HEK293T (cell line): ENCODE measurements around the gene ZFYVE19.

Experiments
- CTCF ChIA-PET: fragments of 350-600 bp; formaldehyde crosslinking; extraction: SDS; loops from one replicate; lab custom pipeline; 2021; ENCODE audit warnings: antibody characterized with exemption, inconsistent platforms; lab: Yijun Ruan, JAX
- POLR2A ChIA-PET: fragments of 350-600 bp; formaldehyde crosslinking; extraction: SDS; loops from one replicate; lab custom pipeline; 2020; ENCODE audit warnings: antibody characterized with exemption, inconsistent platforms; lab: Yijun Ruan, JAX
- DNase-seq: peaks from one replicate; pipeline ENCODE4 v3.0.0; 2012; ENCODE audit warnings: mixed read lengths; ENCODE audit errors: extremely low spot score
- ARNT ChIP-seq: fragments of 450-650 bp; IDR thresholded peaks from 2 replicates; pipeline ENCODE4 v1.6.1; 2017; ENCODE audit warnings: mild to moderate bottlenecking
- BHLHE40 ChIP-seq: fragments of 450-650 bp; IDR thresholded peaks from 2 replicates; pipeline ENCODE4 v1.6.1; 2016; ENCODE audit warnings: mild to moderate bottlenecking, moderate library complexity, borderline replicate concordance
- CTBP1 ChIP-seq: fragments of 450-650 bp; IDR thresholded peaks from 2 replicates; pipeline ENCODE4 v1.6.1; 2016; ENCODE audit warnings: borderline replicate concordance
- ELF4 ChIP-seq: fragments of 450-650 bp; IDR thresholded peaks from 2 replicates; pipeline ENCODE4 v1.6.1; 2017; ENCODE audit warnings: antibody characterized with exemption
- FOXA1 ChIP-seq: fragments of 450-650 bp; IDR thresholded peaks from 2 replicates; pipeline ENCODE4 v1.6.1; 2016; ENCODE audit warnings: mild to moderate bottlenecking
- FOXK2 ChIP-seq: fragments of 450-650 bp; IDR thresholded peaks from 2 replicates; pipeline ENCODE4 v1.6.1; 2016; ENCODE audit warnings: mild to moderate bottlenecking
- FOXM1 ChIP-seq: fragments of 450-650 bp; IDR thresholded peaks from 2 replicates; pipeline ENCODE4 v1.6.1; 2017; ENCODE audit warnings: mild to moderate bottlenecking, borderline replicate concordance
- HDGF ChIP-seq: fragments of 450-650 bp; IDR thresholded peaks from 2 replicates; pipeline ENCODE4 v1.6.1; 2017; ENCODE audit warnings: antibody characterized with exemption, borderline replicate concordance
- L3MBTL2 ChIP-seq: fragments of 450-650 bp; conservative IDR thresholded peaks from 2 replicates; pipeline ENCODE4 v1.6.1; 2016; ENCODE audit warnings: mild to moderate bottlenecking
- LEF1 ChIP-seq: fragments of 450-650 bp; IDR thresholded peaks from 2 replicates; pipeline ENCODE4 v1.6.1; 2017; ENCODE audit warnings: mild to moderate bottlenecking, borderline replicate concordance
- NFRKB ChIP-seq: fragments of 450-650 bp; IDR thresholded peaks from 2 replicates; pipeline ENCODE4 v1.6.1; 2016; ENCODE audit warnings: mild to moderate bottlenecking, moderate library complexity
- SP1 ChIP-seq: fragments of 450-650 bp; IDR thresholded peaks from 2 replicates; pipeline ENCODE4 v1.6.1; 2017
- SUZ12 ChIP-seq: fragments of 450-650 bp; IDR thresholded peaks from 2 replicates; pipeline ENCODE4 v1.6.1; 2016; ENCODE audit warnings: mild to moderate bottlenecking
- TARDBP ChIP-seq: fragments of 450-650 bp; IDR thresholded peaks from 2 replicates; pipeline ENCODE4 v1.6.1; 2016
- ZNF384 ChIP-seq: fragments of 450-650 bp; IDR thresholded peaks from 2 replicates; pipeline ENCODE4 v1.6.1; 2016
- TF ChIP-seq, protein P1 (sequence below): fragments of 450-650 bp; IDR thresholded peaks from 2 replicates; pipeline ENCODE4 v1.6.1; 2016

The ZFYVE19 gene

DNA sequence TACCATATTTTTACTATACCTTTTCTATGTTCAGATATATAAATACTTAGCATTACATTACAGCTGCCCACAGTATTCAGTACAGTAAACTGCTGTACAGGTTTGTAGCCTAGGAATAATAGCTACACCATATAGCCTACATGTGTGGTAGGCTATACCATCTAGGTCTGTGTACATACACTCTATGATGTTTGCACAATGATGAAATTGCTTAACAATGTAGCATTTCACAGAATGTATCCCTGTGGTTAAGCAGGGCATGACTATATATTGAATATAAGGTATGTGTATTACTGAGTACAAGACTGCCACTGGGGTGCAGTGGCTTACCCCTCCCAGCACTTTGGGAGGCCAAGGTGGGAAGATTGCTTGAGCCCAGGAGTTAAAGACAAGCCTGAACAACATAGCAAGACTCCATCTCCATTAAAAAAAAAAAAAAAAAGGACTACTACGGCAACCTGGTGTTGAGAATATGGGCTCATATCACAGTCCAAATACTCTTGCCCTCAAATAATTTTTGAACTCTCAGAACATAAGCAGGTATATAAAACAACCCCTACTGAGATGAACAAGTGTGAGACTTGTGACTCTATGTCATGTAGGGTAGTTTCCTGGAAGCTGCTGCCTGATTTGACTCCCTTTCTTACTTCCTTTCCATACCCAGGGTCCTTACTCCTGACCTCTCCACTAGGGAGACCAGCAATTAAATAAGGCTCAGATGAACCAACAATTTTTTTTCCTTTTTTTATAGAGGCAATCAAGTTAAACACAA, 16.9 kb downstream of the ZFYVE19 start:
- no peak for TF ChIP-seq L3MBTL2
- TF ChIP-seq TARDBP, result no peak
- TF ChIP-seq FOXA1, result no peak
- no peak for TF ChIP-seq SUZ12
- TF ChIP-seq BHLHE40, result no peak
- no peak for TF ChIP-seq CTBP1
- TF ChIP-seq, protein P1, sequence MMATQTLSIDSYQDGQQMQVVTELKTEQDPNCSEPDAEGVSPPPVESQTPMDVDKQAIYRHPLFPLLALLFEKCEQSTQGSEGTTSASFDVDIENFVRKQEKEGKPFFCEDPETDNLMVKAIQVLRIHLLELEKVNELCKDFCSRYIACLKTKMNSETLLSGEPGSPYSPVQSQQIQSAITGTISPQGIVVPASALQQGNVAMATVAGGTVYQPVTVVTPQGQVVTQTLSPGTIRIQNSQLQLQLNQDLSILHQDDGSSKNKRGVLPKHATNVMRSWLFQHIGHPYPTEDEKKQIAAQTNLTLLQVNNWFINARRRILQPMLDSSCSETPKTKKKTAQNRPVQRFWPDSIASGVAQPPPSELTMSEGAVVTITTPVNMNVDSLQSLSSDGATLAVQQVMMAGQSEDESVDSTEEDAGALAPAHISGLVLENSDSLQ, result no peak
- ChIA-PET CTCF (interaction anchor here (0.7 kb wide), 1 partner anchor 12 kb away, joined by 3 read pairs; no protein-coding TSS in a partner anchor), POLR2A (no interaction called here)
- no peak for DNase-seq

DNA sequence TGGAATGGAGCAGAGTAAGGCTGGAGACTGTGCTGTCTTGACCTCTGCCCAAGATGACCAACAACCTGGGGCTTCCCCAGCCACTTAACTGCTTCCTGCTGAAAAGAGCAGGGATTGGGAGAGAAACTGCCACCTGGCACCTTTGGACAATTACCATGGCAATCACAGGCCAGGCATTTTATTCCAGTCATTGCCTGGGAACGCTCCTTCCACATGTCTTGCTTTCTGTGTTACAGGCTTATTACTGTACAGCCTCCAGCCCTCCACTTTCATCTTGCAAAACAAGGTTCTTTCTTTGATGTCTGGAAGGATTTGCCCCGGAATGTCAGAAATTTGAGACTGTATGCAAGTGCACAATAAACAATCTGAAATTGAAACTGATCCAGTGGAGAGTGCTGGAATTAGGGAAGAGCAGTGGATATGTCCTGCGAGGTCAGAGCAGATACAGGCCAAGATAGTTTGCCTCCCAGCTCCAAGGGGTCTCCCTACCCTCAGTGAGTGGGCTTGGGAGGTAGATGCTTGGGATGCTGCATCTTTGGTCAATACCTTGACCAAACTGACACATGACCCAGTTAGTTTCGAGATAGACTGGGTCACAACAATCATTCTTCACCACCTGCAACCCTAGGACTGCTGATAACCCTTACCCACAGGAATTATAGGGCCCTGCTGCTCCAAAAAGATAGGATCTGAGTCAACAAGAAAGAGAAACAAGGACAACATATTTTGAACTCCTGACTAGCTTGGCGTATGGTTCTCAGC, 19.0 kb downstream of the ZFYVE19 start:
- TF ChIP-seq TARDBP (no peak), ELF4 (no peak)
- POLR2A ChIA-PET, result no interaction called here
- CTCF ChIA-PET, result no interaction called here
- peak; percentile 1 for DNase-seq

- ChIA-PET CTCF (no interaction called here), POLR2A (no interaction called here)
- no peak for TF ChIP-seq BHLHE40
- no peak for TF ChIP-seq FOXK2
- no peak for TF ChIP-seq CTBP1
- TF ChIP-seq, protein P1, result no peak
- TF ChIP-seq NFRKB, result no peak
- TF ChIP-seq ELF4, result no peak
- no peak for TF ChIP-seq HDGF
- DNase-seq, result no peak
These were observed 19.7 kb downstream of the ZFYVE19 start for GRCh38 chr15:40826423-40827075.

GRCh38 chr15:40828447-40829036, 21.7 kb downstream of the ZFYVE19 start, which contains the start of gene PPP1R14D:
TSS of gene PPP1R14D (minus strand) at chr15:40828708. CDS start at chr15:40828641, 67 bp downstream.
- TF ChIP-seq LEF1 (no peak), FOXA1 (no peak), FOXM1 (no peak), FOXK2 (no peak), CTBP1 (no peak), ARNT (no peak), SUZ12 (no peak), TARDBP (no peak), ZNF384 (no peak), BHLHE40 (no peak), ELF4 (no peak), NFRKB (no peak)
- TF ChIP-seq, protein P1, result no peak
- POLR2A ChIA-PET, result interaction anchor here (0.9 to 1.3 kb wide), 2 partner anchors 21 to 134 kb away, joined by 5 read pairs; partner anchors contain the start of genes DNAJC17, RAD51 and ZFYVE19
- CTCF ChIA-PET, result no interaction called here
- no peak for DNase-seq

- ChIA-PET POLR2A (interaction anchor here (1.3 kb wide), 1 partner anchor 22 kb away, joined by 5 read pairs; the partner anchor contains the start of genes DNAJC17 and ZFYVE19), CTCF (interaction anchor here (1.2 kb wide), 1 partner anchor 29 kb away, joined by 4 read pairs; no protein-coding TSS in a partner anchor)
- no peak for DNase-seq
- TF ChIP-seq ZNF384 (no peak), FOXA1 (no peak), L3MBTL2 (no peak), BHLHE40 (no peak), HDGF (no peak), ARNT (no peak), LEF1 (no peak), SP1 (no peak), FOXM1 (no peak), NFRKB (no peak), ELF4 (no peak), TARDBP (no peak), FOXK2 (no peak)
- TF ChIP-seq, protein P1, result no peak
These were observed 22.2 kb downstream of the ZFYVE19 start for GRCh38 chr15:40829115-40829514.
